Loucy (cell line): Measurements from ENCODE around the gene OPHN1.

Experiments
- H2AFZ ChIP-seq: fragments of 200-600 bp; sonication (generic); 2 replicates; pipeline ENCODE4 v1.6.0; 2016; ENCODE audit warnings: antibody characterized with exemption, mild to moderate bottlenecking, low read length, moderate library complexity
- H3F3A ChIP-seq: fragments of 200-600 bp; 2 replicates; pipeline ENCODE4 v1.6.0; 2016; ENCODE audit warnings: antibody characterized with exemption, low read depth, mild to moderate bottlenecking
- H3K27me3 ChIP-seq: fragments of 200-600 bp; sonication (generic); 2 replicates; pipeline ENCODE4 v1.6.1; 2014; ENCODE audit warnings: low read length, mild to moderate bottlenecking; ENCODE audit not compliant: insufficient read depth, poor library complexity, severe bottlenecking
- H3K36me3 ChIP-seq: fragments of 200-600 bp; sonication (generic); 2 replicates; pipeline ENCODE4 v1.6.1; 2016; ENCODE audit warnings: low read length; ENCODE audit not compliant: insufficient read depth
- H3K4me1 ChIP-seq: fragments of 200-600 bp; sonication (generic); 2 replicates; pipeline ENCODE4 v1.5.1; 2014; ENCODE audit warnings: low read length, mild to moderate bottlenecking; ENCODE audit not compliant: insufficient read depth, poor library complexity, severe bottlenecking
- H3K4me2 ChIP-seq: fragments of 200-600 bp; sonication (generic); 2 replicates; pipeline ENCODE4 v1.6.0; 2014; ENCODE audit warnings: antibody characterized with exemption, low read length, low read depth, mild to moderate bottlenecking; ENCODE audit not compliant: poor library complexity, severe bottlenecking
- H3K4me3 ChIP-seq: fragments of 200-600 bp; sonication (generic); 2 replicates; pipeline ENCODE4 v1.5.1; 2014; ENCODE audit warnings: low read length, mild to moderate bottlenecking, mixed read lengths; ENCODE audit not compliant: poor library complexity, severe bottlenecking
- H3K79me2 ChIP-seq: fragments of 200-600 bp; sonication (generic); 2 replicates; pipeline ENCODE4 v1.6.1; 2014; ENCODE audit warnings: low read length; ENCODE audit not compliant: insufficient read depth
- H3K9ac ChIP-seq: fragments of 200-600 bp; sonication (generic); 2 replicates; pipeline ENCODE4 v1.6.0; 2014; ENCODE audit warnings: mild to moderate bottlenecking, low read depth, low read length, moderate library complexity; ENCODE audit not compliant: poor library complexity, severe bottlenecking
- H3K9me2 ChIP-seq: fragments of 200-600 bp; sonication (generic); replicated peaks from 2 replicates; pipeline ENCODE4 v1.6.1; 2016; ENCODE audit warnings: low read depth, low read length, mixed read lengths
- H3K9me3 ChIP-seq: fragments of 200-600 bp; sonication (generic); 2 replicates; pipeline ENCODE4 v1.6.1; 2014; ENCODE audit warnings: mild to moderate bottlenecking, antibody characterized with exemption, low read length, low read depth; ENCODE audit not compliant: insufficient read depth
- H4K20me1 ChIP-seq: fragments of 200-600 bp; sonication (generic); 2 replicates; pipeline ENCODE4 v1.6.0; 2014; ENCODE audit warnings: antibody characterized with exemption, low read length, mild to moderate bottlenecking; ENCODE audit not compliant: insufficient read depth, poor library complexity, severe bottlenecking
- EZH2phosphoT487 ChIP-seq: fragments of 200-600 bp; IDR thresholded peaks from 2 replicates; pipeline ENCODE4 v1.6.1; 2018; ENCODE audit warnings: antibody characterized with exemption, mild to moderate bottlenecking, moderate library complexity, borderline replicate concordance
- TF ChIP-seq, protein P1 (sequence below): fragments of 200-600 bp; sonication (generic); conservative IDR thresholded peaks from 2 replicates; pipeline ENCODE4 v1.5.1; 2014; ENCODE audit warnings: mild to moderate bottlenecking, antibody characterized with exemption, low read length

OPHN1 gene

DNA sequence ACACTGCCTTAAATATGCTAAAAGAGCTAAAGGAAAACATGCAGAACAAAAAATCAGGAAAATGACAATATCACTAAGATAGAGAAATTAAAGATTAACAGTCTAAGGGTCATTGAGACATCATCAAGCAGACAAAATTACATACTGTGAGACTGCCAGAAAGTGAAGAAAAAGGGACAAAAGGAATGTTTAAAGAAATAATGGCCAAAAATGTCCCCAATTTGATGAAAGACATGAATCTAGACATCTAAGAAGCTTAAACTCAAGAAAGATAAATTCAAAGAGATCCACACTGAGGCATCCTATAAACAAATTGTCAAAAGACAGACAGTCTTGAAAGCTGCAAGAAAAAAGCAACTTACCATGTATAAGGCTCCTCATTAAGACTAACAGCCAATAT, 63.7 kb downstream of the OPHN1 start:
- H3F3A ChIP-seq = no peaks in the 10 kb centered on the region
- no peak overlapping the region for H2AFZ ChIP-seq
- no peaks in the 10 kb centered on the region for H3K79me2 ChIP-seq
- no peaks in the 10 kb centered on the region for H3K9me2 ChIP-seq
- no peak overlapping the region for H3K4me3 ChIP-seq
- no peaks in the 10 kb centered on the region for H3K27me3 ChIP-seq
- no peak overlapping the region for H3K4me2 ChIP-seq
- H3K9me3 ChIP-seq = no peaks in the 10 kb centered on the region
- no peak overlapping the region for H3K9ac ChIP-seq
- no peaks in the 10 kb centered on the region for H4K20me1 ChIP-seq
- no peak for TF ChIP-seq EZH2phosphoT487
- TF ChIP-seq, protein P1, sequence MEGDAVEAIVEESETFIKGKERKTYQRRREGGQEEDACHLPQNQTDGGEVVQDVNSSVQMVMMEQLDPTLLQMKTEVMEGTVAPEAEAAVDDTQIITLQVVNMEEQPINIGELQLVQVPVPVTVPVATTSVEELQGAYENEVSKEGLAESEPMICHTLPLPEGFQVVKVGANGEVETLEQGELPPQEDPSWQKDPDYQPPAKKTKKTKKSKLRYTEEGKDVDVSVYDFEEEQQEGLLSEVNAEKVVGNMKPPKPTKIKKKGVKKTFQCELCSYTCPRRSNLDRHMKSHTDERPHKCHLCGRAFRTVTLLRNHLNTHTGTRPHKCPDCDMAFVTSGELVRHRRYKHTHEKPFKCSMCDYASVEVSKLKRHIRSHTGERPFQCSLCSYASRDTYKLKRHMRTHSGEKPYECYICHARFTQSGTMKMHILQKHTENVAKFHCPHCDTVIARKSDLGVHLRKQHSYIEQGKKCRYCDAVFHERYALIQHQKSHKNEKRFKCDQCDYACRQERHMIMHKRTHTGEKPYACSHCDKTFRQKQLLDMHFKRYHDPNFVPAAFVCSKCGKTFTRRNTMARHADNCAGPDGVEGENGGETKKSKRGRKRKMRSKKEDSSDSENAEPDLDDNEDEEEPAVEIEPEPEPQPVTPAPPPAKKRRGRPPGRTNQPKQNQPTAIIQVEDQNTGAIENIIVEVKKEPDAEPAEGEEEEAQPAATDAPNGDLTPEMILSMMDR = no peak
- H3K4me1 ChIP-seq = no peaks in the 10 kb centered on the region
- H3K36me3 ChIP-seq = no peaks in the 10 kb centered on the region

DNA sequence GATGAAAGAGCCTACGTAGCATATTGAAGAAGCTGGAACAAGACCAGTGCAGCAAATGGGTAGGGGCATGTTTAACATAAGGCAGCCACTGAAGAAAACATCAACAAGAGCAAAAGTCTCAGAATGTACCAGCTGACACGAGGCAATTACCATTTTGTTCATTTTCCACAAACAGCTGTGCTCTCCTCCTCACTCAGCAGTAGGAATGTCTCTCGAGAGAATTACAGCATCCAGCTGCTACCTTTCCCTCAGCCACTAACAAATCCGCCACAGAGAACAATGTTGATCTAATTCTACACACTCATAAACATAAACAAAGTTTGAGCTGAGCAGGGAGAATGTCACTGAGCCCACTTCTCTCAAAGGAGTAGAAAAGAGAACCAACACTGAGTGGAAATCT, 68.0 kb downstream of the OPHN1 start:
- H4K20me1 ChIP-seq = no peaks in the 10 kb centered on the region
- H3K27me3 ChIP-seq = no peaks in the 10 kb centered on the region
- no peaks in the 10 kb centered on the region for H3K36me3 ChIP-seq
- H3K9me2 ChIP-seq = no peaks in the 10 kb centered on the region
- no peak for TF ChIP-seq EZH2phosphoT487
- TF ChIP-seq, protein P1 = no peak
- no peak overlapping the region for H3K9ac ChIP-seq
- no peak overlapping the region for H2AFZ ChIP-seq
- H3K79me2 ChIP-seq = no peaks in the 10 kb centered on the region
- H3F3A ChIP-seq = no peaks in the 10 kb centered on the region
- H3K4me1 ChIP-seq = no peaks in the 10 kb centered on the region
- H3K4me2 ChIP-seq = no peak overlapping the region
- H3K4me3 ChIP-seq = no peak overlapping the region
- H3K9me3 ChIP-seq = no peaks in the 10 kb centered on the region

DNA sequence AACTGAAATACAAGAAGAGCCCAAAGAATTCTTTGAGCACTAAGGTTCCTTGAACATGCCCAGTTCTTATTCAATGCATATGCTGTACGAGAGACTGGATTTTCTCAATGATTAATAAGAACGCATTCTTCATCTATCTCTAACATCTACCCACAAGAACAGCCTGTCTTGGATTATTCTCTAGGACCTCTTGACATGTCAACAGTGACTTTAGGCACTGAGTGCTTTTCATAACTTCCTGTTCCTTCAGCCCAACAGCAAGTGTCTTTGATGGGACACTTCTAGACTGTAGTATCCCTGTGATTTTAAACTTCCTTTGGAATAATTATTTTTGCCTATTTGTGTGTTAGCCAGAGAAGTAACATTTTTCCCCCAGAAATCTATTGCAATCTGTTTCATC, 69.3 kb downstream of the OPHN1 start:
- Histone ChIP-seq H3K9ac (no peak overlapping the region), H3K36me3 (no peaks in the 10 kb centered on the region), H4K20me1 (no peaks in the 10 kb centered on the region), H3K27me3 (no peaks in the 10 kb centered on the region), H3K4me3 (no peak overlapping the region), H3K79me2 (no peaks in the 10 kb centered on the region), H2AFZ (no peak overlapping the region), H3K4me1 (no peaks in the 10 kb centered on the region), H3K9me2 (no peaks in the 10 kb centered on the region), H3K4me2 (no peak overlapping the region), H3F3A (no peaks in the 10 kb centered on the region), H3K9me3 (no peaks in the 10 kb centered on the region)
- TF ChIP-seq EZH2phosphoT487 = no peak
- TF ChIP-seq, protein P1 = no peak
